Measurements from ENCODE around the gene SPDYE1.
"Not testable (repeated sequence)": the region's sequence is repeated elsewhere in the genome, so short reads cannot be mapped to it uniquely, and the experiment has no call there.

The SPDYE1 gene

DNA sequence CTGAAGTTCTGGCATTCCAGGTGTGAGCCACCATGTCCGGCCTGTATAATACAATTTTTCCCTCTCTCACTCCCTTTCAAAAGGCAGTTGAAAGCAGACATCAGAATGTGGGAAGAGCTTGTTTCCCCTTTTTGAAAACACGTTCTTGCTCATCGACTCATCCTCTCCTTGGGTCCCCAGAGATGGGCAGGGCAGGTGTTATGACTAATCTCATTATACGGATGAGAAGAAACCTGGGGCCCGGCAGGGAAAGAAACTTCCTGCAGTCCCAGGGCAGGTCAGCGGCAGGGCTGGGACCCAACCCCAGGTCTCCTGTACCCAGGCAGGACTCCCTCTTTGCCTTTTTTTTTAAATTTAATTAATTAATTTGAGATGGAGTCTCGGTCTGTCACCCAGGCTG, 4.8 kb upstream of the SPDYE1 start:
- not testable (repeated sequence) for DNase-seq (ENCODE audit: low spot score)

DNA sequence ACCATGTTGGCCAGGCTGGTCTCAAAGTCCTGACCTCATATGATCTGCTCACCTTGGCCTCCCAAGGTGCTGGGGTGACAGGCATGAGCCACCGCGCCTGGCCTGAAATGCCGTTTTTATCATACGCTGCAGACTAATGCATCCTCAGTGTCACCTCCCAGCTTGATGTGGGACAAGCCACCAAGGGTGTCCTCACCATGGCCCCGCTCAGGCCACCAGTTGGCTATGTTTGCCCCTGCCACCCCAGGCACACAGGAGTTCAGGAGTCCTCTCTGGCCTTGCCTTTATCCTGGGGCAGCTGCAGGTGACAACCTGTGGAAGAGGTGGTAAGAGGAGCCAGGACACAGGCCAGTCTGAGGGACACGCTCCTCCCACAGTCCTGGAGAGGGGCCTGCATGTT, 3.0 kb upstream of the SPDYE1 start:
- not testable (repeated sequence) for DNase-seq (ENCODE audit: low spot score)

DNA sequence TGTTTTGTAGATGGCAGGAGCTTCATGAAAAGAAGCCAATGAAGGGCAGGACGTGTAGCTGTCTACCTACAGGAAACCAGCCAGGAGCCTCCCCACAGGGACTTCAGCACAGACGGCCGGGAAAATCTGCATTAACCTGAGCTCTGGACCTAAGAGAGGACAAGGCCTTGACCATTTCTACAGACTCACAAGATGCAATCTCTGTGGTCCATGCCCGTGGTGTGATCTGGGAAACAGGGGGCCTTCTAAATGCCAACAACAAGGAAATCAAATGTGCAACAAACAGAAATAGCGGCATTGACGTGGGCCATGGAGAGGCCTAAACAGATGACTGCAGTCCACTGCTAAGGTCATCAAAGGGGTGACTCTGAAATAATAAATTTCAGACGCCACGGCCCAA, 14.4 kb downstream of the SPDYE1 start:
- not testable (repeated sequence) for DNase-seq (ENCODE audit: low spot score)

DNA sequence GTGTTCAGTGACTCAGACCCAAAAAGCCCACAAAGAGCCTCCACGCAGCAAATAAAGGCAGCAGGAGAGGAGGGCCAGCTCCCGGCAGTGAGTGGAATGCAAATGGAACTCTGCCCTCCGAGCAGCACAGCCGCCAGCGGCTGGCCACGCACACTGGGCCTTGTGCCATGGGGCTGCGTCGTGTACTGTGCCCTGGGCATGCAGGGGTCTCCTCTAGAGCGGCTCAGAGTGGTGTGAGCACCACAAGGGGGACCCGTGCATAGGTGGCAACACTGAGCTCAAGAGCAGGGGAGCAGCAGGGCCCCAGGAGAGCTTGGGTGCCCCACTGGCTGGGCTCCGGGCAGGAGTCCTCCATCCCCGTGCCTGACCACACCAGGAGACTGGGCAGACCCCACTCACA, 17.4 kb downstream of the SPDYE1 start:
- not testable (repeated sequence) for DNase-seq (ENCODE audit: low spot score)

DNA sequence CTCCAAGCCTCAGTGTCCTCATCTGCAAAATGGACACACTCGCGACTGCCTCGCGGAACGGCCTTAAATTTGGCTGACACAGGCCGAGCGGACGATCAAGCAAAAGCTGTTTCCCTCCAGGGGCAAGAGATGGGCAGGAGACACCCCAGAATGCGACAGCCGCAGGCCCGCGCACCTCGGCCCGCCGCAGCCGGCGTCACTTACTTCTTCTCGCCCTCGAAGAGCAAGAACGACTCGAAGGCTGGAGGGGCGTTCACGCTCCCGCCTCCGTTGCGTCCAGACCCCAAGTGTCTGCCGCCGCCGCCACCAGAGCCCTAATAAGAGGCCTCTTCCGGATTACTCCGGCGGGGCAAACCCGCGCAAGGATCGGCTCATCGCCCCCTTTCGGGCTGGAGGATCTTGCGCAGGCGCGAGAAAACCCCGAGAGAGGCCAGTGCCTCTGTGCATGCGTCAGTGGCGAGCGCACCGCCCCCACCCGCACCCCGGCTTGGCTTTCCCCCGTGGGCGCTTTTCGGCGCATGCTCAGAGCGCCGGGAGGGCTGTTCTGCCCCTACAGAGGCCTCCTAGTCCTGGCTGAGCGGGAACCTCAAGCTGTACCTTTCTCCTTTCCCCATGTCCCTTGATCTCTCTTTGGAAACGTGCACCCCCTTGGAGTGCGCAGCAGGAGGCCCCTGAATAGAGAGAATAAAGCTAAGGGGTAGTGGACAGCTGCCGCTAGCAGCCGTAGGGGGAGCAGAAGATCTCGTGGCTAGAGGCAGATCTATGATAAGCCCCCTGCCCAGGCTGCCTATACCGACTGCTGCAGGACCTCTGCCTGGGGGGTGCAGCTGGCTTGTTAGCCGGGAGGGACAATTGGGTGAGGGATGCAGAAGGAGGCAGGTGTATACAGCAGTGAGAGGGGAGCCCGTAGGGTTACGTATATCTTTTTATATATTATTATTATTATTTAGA, 21.4 kb downstream of the SPDYE1 start:
- DNase-seq (ENCODE audit: low spot score), result peak; percentile 95

DNA sequence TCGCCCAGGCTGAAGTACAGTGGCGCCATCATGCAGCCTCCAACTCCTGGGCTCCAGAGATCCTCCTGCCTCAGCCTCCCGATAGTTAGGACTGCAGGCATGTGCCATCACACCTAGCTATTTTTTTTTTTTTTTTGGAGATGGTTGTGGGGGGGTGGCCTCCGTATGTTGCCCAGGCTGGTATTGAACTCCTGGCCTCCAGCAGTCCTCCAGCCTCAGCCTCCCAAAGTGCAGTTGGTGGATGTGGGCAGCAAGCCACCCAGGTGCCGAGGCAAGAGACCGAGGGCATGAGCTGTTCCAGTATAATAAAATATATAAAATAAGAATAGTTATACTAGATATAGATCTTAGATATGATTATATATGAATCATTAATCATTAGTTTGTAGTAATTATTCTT, 22.1 kb downstream of the SPDYE1 start:
- not testable (repeated sequence) for DNase-seq (ENCODE audit: low spot score)

DNA sequence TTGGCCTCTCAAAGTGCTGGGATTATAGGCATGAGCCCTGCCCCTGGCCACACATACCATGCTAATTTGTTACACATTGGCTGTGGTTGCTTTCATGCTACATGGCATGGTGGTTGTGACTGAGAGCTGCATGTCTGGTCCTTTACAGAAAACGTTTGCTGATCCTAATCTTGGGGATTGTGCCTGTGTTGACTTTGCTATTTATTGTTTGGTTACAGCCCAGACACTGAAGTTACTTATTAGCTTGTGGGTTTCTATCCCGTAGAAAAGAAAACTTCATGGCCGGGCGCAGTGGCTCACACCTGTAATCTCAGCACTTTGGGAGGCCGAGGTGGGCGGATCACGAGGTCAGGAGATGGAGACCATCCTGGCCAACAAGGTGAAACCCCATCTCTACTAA, 24.4 kb downstream of the SPDYE1 start:
- DNase-seq (ENCODE audit: low spot score), result not testable (repeated sequence)

DNA sequence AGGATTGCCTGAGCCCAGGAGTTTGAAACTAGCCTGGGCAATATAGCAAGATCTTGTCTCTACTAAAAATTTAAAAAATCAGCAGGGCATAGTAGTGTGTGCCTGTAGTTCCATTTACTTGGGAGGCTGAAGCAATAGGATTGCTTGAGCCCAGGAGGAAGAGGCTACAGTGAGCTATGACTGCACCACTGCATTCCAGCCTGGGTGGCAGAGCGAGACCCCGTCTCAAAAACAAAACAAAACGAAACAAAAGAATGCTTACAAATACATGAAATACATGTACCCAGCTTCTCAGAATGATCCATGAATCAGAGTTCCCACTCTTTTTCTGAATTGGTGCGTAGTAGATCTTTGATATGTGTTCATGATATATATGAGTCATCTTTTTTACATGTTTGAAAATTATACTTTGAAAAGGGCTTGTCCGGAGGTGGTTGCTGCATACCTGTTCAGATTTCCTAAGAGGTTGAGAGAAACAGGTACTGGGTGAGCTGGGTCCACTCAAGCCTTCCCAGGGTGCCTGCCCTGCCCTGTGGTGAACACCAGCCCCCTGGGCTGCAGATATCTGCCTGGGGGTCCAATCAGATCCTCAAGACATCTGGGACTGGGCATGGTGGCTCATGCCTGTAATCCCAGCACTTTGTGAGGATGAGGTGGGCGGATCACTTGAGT, 25.2 kb downstream of the SPDYE1 start:
- not testable (repeated sequence) for DNase-seq (ENCODE audit: low spot score)

DNA sequence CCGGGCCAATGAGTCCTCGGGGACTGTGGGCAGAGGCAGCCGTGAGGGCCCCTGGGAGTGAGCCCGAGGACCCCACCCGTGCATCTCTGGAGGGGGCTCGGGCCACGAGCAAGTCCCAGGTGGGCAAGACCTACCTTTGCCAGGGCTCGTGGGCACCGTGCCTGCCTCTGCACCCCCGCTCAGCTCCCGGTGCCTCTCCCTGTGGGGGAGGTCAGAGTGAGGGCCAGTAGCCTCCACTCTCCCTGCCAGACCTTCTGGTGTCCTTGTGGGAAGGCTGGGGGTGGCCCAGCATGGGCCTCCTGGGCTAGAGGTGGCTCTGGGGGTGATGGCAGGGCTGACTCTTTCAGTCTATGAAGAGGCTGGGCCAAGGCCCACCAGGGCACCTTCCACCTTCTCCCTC, 31.7 kb downstream of the SPDYE1 start:
- not testable (repeated sequence) for DNase-seq (ENCODE audit: low spot score)

DNA sequence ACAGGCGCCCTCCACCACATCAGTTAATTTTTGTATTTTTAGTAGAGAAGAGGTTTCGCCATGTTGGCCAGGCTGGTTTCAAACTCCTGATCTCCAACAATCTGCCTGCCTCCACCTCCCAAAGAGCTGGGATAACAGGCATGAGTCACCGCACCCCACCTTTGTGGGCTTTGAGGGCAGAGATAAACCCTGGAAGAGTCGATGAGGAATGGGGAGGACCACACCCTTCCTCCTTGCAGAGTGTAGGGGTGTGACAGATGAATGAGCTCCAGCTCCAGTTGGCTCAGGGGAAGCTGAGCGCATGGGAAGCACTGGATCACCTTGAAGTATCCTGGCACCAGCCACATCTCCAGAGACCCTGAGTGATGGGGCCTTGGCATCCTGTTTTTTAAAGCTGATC, 32.3 kb downstream of the SPDYE1 start:
- not testable (repeated sequence) for DNase-seq (ENCODE audit: low spot score)

DNA sequence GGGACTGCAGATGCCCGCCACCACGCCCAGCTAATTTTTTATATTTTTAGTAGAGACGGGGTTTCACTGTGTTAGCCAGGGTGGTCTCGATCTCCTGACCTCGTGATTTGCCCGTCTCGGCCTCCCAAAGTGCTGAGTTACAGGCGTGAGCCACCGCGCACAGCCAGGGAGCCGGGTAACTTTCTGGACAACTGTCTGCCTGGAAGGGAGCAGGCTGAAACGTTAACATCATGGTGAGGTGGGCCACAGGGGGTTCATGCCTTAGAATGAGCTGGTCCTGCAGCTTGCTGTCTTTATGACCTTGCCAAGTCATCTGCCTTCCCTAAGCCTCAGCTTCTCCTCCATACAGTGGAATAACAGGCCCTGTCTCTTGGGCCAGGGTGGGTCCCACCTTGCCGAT, 33.6 kb downstream of the SPDYE1 start:
- not testable (repeated sequence) for DNase-seq (ENCODE audit: low spot score)

DNA sequence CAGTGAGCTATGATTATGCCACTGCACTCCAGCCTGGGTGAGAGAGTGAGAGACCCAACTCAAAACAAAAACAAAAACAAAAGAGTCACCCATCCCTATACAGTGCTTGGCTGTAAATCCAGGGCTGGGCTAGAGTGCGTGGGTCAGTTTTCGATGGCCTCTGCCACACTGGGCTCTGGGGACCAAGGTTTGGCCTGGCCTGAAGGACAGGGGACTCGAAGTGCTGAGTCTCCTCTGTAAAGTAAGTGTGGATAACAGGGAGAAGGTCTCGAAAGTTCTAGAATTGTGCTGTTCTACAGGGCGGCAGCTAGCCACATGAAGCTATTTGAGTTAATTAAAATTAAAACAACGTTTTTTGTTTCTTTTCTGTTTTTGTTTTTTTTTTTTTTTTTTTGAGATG, 34.3 kb downstream of the SPDYE1 start:
- not testable (repeated sequence) for DNase-seq (ENCODE audit: low spot score)

DNA sequence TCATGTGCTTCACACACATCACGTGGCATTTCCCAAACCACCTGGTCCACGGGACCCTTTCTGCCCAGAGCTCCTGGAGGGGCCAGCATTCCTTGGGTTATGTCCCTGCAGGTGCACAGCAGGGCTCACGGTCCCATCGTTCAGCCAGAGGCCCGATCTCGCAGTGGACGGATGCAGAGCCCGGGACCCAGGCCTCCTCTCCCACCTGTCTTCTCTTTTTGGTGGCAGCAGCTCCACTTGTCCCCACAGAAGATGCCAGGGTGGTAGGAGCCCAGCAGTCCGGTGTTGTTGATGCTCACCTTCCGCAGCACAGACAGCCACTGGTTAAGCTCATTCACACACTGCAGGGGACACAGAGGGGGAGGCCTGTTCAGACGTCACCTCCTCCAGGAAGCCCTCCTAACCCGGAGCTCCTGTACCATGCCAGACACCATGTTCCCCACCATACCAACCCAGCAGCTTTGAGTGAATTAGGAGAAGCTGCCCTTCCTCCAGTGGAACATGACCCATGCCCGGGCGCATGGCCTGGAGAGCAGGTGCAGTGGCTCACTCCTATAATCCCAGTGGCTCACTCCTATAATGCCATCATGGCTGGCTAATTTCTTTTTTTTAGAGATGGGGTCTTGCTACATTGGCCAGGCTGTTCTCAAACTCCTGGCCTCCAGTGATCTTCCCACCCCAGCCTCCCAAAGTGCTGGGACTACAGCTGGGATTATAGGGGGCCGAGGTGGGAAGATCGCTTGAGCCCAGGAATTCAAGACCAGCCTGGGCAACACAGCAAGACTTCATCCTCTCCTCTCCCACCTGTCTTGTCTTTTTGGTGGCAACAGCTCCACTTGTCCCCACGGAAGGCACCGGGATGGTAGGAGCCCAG, 36.5 kb downstream of the SPDYE1 start:
- not testable (repeated sequence) for DNase-seq (ENCODE audit: low spot score)

DNA sequence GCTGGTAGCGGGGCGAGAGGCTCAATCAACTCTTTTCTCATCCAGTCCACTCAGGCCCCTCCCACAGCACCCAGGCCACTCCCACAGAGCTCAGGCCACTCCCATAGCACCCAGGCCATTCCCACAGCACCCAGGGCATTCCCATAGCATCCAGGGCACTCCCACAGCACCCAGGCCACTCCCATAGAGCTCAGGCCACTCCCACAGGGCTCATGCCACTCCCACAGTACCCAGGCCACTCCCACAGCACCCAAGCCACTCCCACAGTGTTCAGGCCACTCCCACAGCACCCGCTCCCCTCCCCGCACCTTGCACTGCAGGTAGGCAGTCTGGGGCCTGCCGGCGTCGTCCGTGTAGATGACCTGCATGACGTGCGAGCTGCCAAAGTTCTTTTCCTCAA, 38.7 kb downstream of the SPDYE1 start:
- peak; percentile 19 for DNase-seq (ENCODE audit: low spot score)

DNA sequence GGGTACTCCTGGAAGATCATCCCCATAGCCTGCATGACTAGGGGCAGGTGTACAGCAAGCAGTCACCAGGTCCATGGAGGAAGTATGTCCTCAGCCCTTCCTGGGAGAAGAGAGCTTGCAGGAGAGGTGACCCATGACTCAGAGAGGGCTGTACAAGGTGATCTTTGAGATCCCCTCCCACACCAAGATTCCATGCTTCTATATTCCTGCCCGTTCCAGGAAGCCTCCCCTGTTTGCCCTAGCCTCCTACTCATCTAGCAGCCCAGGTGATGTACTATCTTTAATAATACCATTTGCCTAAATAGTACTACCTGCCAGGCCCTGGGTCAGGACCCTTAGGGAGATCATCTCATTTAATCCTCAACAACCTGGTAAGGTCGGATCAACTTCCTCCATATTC, 40.3 kb downstream of the SPDYE1 start:
- DNase-seq (ENCODE audit: low spot score), result not testable (repeated sequence)

DNA sequence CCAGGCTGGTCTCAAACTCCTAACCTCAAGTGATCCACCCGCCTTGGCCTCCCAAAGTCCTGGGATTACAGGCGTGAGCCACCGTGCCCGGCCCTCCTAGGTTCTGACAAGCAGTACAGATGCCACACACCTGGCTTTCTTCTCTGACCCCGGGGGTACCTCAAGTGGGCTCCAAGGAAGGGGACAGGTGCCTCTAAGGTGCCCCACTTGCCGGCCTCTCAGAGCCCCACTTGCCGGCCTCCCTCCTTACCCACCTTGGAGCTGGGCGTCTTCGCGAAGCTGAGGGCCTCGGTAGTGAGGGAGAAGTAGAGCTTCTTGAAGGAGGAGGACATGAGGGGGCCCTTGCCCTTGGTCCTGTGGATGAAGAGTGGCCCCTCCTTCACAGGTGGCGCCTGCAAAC, 40.9 kb downstream of the SPDYE1 start:
- DNase-seq (ENCODE audit: low spot score), result not testable (repeated sequence)

DNA sequence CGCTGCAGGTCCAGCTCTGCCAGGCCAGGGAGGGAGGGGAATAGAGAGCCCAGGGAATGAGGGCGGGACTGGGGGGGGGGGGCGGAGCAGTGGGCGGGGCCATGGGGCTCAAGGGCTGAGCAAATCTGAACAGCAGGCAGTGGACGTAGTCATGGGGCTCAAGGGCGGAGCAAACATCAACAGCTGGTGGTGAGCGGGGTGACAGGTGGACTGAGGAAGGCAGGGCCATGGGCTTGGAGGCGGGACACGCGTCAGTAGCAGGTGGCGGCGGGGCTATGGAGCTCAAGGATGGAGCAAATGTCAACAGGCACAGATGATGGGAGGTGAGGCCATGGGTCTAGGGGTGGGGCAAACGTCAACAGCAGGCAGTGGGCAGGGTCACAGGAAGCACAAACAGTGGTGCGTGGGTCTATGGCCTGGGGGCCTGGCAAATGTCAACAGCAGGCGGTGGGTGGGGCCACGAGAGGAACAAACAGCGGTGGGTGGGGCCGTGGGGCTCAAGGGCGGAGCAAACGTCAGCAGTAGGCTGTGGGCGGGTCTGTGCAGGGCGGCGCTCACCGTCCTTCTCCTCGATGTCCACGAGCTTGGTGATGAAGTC, 41.4 kb downstream of the SPDYE1 start:
- DNase-seq (ENCODE audit: low spot score), result peak; percentile 75

DNA sequence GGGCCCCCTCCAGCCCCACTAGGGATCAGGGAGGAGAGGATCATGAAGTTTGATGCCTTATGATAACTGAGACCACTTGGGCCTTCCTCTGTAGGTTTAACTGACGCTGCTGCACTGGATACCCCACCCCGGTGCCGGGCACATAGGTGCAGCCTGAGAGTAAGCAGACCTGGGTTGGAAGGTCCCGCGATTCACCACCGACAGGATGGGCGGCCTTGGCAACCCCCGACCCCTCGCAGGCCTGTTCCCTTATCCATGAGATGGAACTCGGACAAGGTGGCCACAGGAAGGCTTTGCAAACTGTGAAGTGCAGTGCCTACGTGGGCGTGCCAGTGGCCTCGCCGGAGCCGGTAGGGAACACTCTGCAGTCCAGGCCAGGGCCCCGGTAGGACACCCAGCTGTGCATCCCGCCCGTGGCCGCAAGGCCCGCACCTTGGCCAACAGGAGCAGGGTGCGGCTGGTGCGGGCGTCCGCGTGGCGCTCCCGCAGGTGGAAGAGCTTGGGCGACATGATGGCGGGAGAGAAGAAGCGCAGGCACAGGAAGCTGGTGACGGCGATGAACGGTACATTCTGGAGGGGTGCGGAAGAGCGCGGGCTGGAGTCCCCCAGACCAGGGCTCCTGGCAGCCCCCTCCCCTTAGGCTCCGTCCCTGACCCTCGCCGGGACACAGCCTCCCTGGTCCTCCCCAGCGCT, 42.2 kb downstream of the SPDYE1 start:
- DNase-seq (ENCODE audit: low spot score), result not testable (repeated sequence)

DNA sequence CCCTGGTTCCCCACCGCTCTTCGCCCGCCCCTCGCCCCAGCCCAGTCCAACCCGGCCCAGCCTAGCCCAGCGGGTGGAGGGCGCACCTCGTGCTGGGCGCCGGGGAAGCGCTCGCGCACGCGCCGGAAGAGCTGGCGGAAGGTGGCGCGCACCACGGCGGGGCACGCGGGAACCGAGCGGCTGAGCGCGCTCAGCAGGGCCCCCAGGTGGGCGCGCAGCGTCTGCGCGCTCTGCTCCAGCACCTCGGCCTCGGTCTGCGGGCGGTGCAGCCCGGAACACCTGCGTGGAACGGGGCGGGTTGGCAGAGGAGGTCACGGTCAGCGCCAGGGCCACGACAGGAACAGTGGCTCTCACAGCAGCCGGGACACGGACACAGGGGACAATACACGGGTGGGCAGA, 42.8 kb downstream of the SPDYE1 start:
- DNase-seq (ENCODE audit: low spot score), result not testable (repeated sequence)

DNA sequence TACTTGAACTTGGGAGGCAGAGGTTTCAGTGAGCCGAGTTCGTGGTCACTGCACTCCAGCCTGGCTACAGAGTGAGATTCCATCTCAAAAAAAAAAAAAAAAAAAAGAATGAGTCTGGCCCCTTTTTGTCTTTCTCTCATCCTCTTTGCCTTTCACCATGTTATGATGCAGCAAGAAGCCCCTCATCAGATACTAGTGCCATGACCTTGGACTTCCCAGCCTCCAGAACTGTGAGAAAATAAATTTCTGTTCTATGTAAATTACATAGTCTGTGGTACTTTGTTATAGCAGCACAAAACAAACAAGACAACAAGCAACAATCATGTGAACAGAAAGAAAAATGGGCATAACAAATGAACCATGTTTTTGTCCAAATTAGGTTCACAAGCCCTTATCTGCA, 44.5 kb downstream of the SPDYE1 start:
- DNase-seq (ENCODE audit: low spot score), result no peak

DNA sequence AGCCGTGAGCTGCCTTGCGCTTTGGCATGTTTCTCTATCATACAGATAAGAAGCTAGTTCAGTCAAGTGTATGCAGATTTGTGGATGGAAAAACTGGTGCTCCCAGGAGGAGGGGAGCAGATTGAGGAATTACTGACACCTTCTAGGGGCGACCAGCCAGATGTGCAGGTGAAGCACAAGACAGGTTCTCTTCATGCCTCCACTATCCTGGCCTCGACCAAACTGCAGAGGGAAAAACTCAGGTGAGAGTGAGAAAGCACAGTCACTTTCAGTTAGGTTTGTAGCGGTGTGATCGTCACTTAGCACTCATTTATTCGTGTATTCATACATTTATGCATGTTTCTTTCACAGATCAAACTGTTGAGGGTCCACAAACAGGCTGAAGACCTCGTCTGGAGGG, 46.2 kb downstream of the SPDYE1 start:
- DNase-seq (ENCODE audit: low spot score), result no peak
